HepG2 (cell line): ENCODE results near the gene GNMT. TPM values are rescaled to one million over a fixed set of nuclear protein-coding genes. Genes with fewer than 3 reads are reported as not detected.

Experiments used
- AGO1 ChIP-seq: fragments of 200-400 bp; formaldehyde crosslinking; IDR thresholded peaks from 2 replicates; pipeline ENCODE4 v1.6.1; 2017; ENCODE audit warnings: mild to moderate bottlenecking, low read depth, low read length, moderate library complexity; ENCODE audit not compliant: poor library complexity, severe bottlenecking
- BHLHE40 ChIP-seq: IDR thresholded peaks from 2 replicates; pipeline ENCODE4 v1.6.1; 2011; ENCODE audit warnings: low read length, improper control_type of control experiment
- BRCA1 ChIP-seq: sonication (generic); formaldehyde crosslinking; IDR thresholded peaks from 2 replicates; pipeline ENCODE4 v1.4.0; 2020; ENCODE audit warnings: missing genetic modification reagents
- FOSL1 ChIP-seq: sonication (generic); formaldehyde crosslinking; IDR thresholded peaks from 2 replicates; pipeline ENCODE4 v1.9.0; 2021; ENCODE audit warnings: missing genetic modification reagents, borderline replicate concordance
- HMG20A ChIP-seq: IDR thresholded peaks from 2 replicates; pipeline ENCODE4 v1.6.1; 2016; ENCODE audit warnings: borderline replicate concordance
- KLF9 ChIP-seq: IDR thresholded peaks from 2 replicates; pipeline ENCODE4 v1.6.1; 2016; ENCODE audit warnings: low read depth
- RFX5 ChIP-seq: IDR thresholded peaks from 2 replicates; pipeline ENCODE4 v1.6.1; 2011; ENCODE audit warnings: low read depth, low read length, improper control_type of control experiment
- RXRB ChIP-seq: IDR thresholded peaks from 2 replicates; pipeline ENCODE4 v1.6.1; 2016; ENCODE audit warnings: borderline replicate concordance, missing genetic modification reagents, missing compliant biosample characterization
- SATB2 ChIP-seq: sonication (generic); formaldehyde crosslinking; IDR thresholded peaks from 2 replicates; pipeline ENCODE4 v1.5.0; 2020; ENCODE audit warnings: missing genetic modification reagents
- TBL1XR1 ChIP-seq: fragments of 150-350 bp; IDR thresholded peaks from 2 replicates; pipeline ENCODE4 v1.6.1; 2014; ENCODE audit warnings: borderline replicate concordance, low read length; ENCODE audit not compliant: partially characterized antibody
- TOE1 ChIP-seq: sonication (generic); formaldehyde crosslinking; IDR thresholded peaks from 2 replicates; pipeline ENCODE4 v1.4.0; 2020; ENCODE audit warnings: mild to moderate bottlenecking, missing genetic modification reagents
- ZNF136 ChIP-seq: sonication (generic); formaldehyde crosslinking; IDR thresholded peaks from 2 replicates; pipeline ENCODE4 v1.8.1; 2022; ENCODE audit warnings: low read depth, mild to moderate bottlenecking, moderate library complexity, missing genetic modification reagents
- ZNF296 ChIP-seq: sonication (generic); formaldehyde crosslinking; conservative IDR thresholded peaks from 2 replicates; pipeline ENCODE4 v1.5.0; 2020; ENCODE audit warnings: mild to moderate bottlenecking, missing genetic modification reagents
- ZNF44 ChIP-seq: sonication (generic); formaldehyde crosslinking; IDR thresholded peaks from 2 replicates; pipeline ENCODE4 v1.5.1; 2020; ENCODE audit warnings: mild to moderate bottlenecking, missing genetic modification reagents
- ZNF614 ChIP-seq: IDR thresholded peaks from 2 replicates; pipeline ENCODE4 v1.6.1; 2018; ENCODE audit warnings: missing biosample characterization, missing genetic modification reagents, inconsistent platforms, borderline replicate concordance
- ZNF672 ChIP-seq: sonication (generic); formaldehyde crosslinking; IDR thresholded peaks from 2 replicates; pipeline ENCODE4 v1.8.1; 2022; ENCODE audit warnings: missing genetic modification reagents
- ZNF709 ChIP-seq: sonication (generic); formaldehyde crosslinking; IDR thresholded peaks from 2 replicates; pipeline ENCODE4 v1.5.0; 2020; ENCODE audit warnings: mild to moderate bottlenecking, missing genetic modification reagents
- polyA plus RNA-seq, 8 experiments: library from polyadenylated mRNA; depleted of rRNA in 3 of 8; stranded (reverse) in 7 of 8; unstranded in 1 of 8; fragments of >200 nt; fragmentation: Illumina TruSeq in 4 of 8; extraction: Trizol in 4 of 8; gene quantifications; 2 replicates each; pipeline versions ENCODE4 v1.2.1 to v1.2.3, GENCODE V29; 2011 to 2016; ENCODE audit warnings: low read depth in 4 of 8, missing spikeins in 1 of 8, mixed read lengths in 1 of 8; ENCODE audit not compliant: insufficient read depth in 1 of 8
- total RNA-seq, 5 experiments: library from RNA; depleted of rRNA; stranded (reverse); fragments of >200 nt; fragmentation: Illumina TruSeq; extraction: Trizol; gene quantifications; 2 replicates each; pipeline ENCODE4 v1.2.3, GENCODE V29; 2016; ENCODE audit warnings: low read depth in 1 of 5
- TF ChIP-seq, protein P1 (sequence below): sonication (generic); formaldehyde crosslinking; IDR thresholded peaks from 2 replicates; pipeline ENCODE4 v1.4.0; 2020; ENCODE audit warnings: missing genetic modification reagents
- TF ChIP-seq, protein P2 (sequence below): IDR thresholded peaks from 2 replicates; pipeline ENCODE4 v1.6.1; 2016
- TF ChIP-seq, protein P3 (sequence below): sonication (generic); formaldehyde crosslinking; IDR thresholded peaks from 2 replicates; pipeline ENCODE4 v1.8.1; 2023; ENCODE audit warnings: missing genetic modification reagents, mild to moderate bottlenecking, borderline replicate concordance
- TF ChIP-seq, protein P4 (sequence below): sonication (generic); formaldehyde crosslinking; IDR thresholded peaks from 2 replicates; pipeline ENCODE4 v1.4.0; 2020; ENCODE audit warnings: low read depth, mild to moderate bottlenecking, missing genetic modification reagents
- TF ChIP-seq, protein P5 (sequence below): sonication (generic); formaldehyde crosslinking; IDR thresholded peaks from 2 replicates; pipeline ENCODE4 v1.4.0; 2020; ENCODE audit warnings: mild to moderate bottlenecking, missing genetic modification reagents, borderline replicate concordance

Gene GNMT
- total and polyA plus RNA-seq, 2 of the 13 experiments (the other 11 are each of a cell fraction or from before 2014, with no cell fraction given), result 2.8 to 7.0 TPM

DNA sequence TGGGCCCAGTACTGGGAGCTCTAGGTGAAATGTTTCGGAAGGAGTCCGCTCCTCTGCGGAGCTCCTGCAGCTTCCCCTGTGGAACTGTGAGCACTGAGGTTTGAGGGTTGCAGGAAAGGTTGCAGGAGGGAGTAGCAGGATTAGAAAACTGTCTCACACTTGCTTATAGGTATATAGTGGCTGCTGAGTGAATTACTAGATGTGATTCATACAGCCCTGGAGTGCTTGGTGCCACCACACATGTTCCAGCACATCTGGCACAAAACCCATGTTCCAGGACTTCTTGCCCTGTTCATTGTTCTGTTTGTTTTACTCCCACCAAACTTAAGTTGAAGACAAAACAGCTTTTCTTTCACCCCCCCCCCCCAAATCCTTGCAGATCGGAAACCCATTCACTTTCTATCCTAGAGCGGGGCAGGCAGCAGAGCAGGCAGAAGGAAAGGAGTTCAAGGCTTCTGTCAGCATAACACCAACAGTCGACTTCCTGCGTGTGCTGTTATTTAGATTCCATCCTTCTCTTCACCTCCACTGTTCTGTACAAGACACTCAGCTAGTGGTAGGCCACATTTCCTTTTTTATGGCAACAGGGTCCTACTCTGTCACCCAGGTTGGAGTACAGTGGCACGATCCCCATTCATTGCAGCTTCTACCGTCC is 19.1 kb downstream of the GNMT start (continued):
- TF ChIP-seq, protein P1, sequence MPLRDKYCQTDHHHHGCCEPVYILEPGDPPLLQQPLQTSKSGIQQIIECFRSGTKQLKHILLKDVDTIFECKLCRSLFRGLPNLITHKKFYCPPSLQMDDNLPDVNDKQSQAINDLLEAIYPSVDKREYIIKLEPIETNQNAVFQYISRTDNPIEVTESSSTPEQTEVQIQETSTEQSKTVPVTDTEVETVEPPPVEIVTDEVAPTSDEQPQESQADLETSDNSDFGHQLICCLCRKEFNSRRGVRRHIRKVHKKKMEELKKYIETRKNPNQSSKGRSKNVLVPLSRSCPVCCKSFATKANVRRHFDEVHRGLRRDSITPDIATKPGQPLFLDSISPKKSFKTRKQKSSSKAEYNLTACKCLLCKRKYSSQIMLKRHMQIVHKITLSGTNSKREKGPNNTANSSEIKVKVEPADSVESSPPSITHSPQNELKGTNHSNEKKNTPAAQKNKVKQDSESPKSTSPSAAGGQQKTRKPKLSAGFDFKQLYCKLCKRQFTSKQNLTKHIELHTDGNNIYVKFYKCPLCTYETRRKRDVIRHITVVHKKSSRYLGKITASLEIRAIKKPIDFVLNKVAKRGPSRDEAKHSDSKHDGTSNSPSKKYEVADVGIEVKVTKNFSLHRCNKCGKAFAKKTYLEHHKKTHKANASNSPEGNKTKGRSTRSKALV (CRISPR knock-in tag), result peak; percentile 2; the same call in 1 of the 2 replicates
- TF ChIP-seq ZNF614 (CRISPR knock-in tag), result 0 out of 2 replicates have a peak, but pooled peaks have one; percentile 3
- no peak; the same call in 1 of the 2 replicates for TF ChIP-seq RXRB
- TF ChIP-seq ZNF136 (CRISPR knock-in tag), result no peak
- TF ChIP-seq HMG20A (CRISPR knock-in tag), result no peak
- TF ChIP-seq, protein P2, sequence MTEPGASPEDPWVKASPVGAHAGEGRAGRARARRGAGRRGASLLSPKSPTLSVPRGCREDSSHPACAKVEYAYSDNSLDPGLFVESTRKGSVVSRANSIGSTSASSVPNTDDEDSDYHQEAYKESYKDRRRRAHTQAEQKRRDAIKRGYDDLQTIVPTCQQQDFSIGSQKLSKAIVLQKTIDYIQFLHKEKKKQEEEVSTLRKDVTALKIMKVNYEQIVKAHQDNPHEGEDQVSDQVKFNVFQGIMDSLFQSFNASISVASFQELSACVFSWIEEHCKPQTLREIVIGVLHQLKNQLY, result no peak
- TF ChIP-seq ZNF709 (CRISPR knock-in tag), result no peak; the same call in 1 of the 2 replicates
- TF ChIP-seq ZNF44, result 0 out of 2 replicates have a peak, but pooled peaks have one; percentile 15
- no peak for TF ChIP-seq SATB2 (CRISPR knock-in tag)
- TF ChIP-seq AGO1, result no peak
- no peak for TF ChIP-seq ZNF672
- TF ChIP-seq, protein P3, sequence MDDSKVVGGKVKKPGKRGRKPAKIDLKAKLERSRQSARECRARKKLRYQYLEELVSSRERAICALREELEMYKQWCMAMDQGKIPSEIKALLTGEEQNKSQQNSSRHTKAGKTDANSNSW (CRISPR knock-in tag), result no peak
- no peak for TF ChIP-seq FOSL1 (CRISPR knock-in tag)
- TF ChIP-seq, protein P4, sequence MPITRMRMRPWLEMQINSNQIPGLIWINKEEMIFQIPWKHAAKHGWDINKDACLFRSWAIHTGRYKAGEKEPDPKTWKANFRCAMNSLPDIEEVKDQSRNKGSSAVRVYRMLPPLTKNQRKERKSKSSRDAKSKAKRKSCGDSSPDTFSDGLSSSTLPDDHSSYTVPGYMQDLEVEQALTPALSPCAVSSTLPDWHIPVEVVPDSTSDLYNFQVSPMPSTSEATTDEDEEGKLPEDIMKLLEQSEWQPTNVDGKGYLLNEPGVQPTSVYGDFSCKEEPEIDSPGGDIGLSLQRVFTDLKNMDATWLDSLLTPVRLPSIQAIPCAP (CRISPR knock-in tag), result no peak
- no peak for TF ChIP-seq RFX5
- TF ChIP-seq TBL1XR1, result no peak
- TF ChIP-seq, protein P5, sequence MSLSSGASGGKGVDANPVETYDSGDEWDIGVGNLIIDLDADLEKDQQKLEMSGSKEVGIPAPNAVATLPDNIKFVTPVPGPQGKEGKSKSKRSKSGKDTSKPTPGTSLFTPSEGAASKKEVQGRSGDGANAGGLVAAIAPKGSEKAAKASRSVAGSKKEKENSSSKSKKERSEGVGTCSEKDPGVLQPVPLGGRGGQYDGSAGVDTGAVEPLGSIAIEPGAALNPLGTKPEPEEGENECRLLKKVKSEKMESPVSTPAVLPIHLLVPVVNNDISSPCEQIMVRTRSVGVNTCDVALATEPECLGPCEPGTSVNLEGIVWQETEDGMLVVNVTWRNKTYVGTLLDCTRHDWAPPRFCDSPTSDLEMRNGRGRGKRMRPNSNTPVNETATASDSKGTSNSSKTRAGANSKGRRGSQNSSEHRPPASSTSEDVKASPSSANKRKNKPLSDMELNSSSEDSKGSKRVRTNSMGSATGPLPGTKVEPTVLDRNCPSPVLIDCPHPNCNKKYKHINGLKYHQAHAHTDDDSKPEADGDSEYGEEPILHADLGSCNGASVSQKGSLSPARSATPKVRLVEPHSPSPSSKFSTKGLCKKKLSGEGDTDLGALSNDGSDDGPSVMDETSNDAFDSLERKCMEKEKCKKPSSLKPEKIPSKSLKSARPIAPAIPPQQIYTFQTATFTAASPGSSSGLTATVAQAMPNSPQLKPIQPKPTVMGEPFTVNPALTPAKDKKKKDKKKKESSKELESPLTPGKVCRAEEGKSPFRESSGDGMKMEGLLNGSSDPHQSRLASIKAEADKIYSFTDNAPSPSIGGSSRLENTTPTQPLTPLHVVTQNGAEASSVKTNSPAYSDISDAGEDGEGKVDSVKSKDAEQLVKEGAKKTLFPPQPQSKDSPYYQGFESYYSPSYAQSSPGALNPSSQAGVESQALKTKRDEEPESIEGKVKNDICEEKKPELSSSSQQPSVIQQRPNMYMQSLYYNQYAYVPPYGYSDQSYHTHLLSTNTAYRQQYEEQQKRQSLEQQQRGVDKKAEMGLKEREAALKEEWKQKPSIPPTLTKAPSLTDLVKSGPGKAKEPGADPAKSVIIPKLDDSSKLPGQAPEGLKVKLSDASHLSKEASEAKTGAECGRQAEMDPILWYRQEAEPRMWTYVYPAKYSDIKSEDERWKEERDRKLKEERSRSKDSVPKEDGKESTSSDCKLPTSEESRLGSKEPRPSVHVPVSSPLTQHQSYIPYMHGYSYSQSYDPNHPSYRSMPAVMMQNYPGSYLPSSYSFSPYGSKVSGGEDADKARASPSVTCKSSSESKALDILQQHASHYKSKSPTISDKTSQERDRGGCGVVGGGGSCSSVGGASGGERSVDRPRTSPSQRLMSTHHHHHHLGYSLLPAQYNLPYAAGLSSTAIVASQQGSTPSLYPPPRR, result no peak
- no peak for TF ChIP-seq TOE1 (CRISPR knock-in tag)
- no peak for TF ChIP-seq BRCA1 (CRISPR knock-in tag)
- no peak for TF ChIP-seq BHLHE40
- TF ChIP-seq KLF9 (CRISPR knock-in tag), result no peak
- no peak for TF ChIP-seq ZNF296
